Neural progenitor cell (in vitro differentiated cells): ENCODE data around the gene GSE1. TPM values are rescaled to one million over a fixed set of nuclear protein-coding genes. Genes with fewer than 3 reads are reported as not detected.

Source experiments
- DNase-seq: peaks from one replicate; pipeline ENCODE4 v3.0.0-alpha.2; 2016; ENCODE audit warnings: low spot score
- H2AFZ ChIP-seq: fragments of 200-600 bp; sonication (generic); replicated peaks from 2 replicates; pipeline ENCODE4 v1.6.1; 2016; ENCODE audit warnings: antibody characterized with exemption
- H3F3A ChIP-seq: fragments of 200-600 bp; sonication (generic); 2 replicates; pipeline ENCODE4 v1.6.1; 2016; ENCODE audit warnings: antibody characterized with exemption, low read depth
- H3K27ac ChIP-seq: fragments of 200-600 bp; sonication (generic); 2 replicates; pipeline ENCODE4 v1.5.1; 2016; ENCODE audit warnings: mild to moderate bottlenecking
- H3K27me3 ChIP-seq: fragments of 200-600 bp; sonication (generic); 2 replicates; pipeline ENCODE4 v1.6.1; 2016; ENCODE audit warnings: mild to moderate bottlenecking, moderate library complexity
- H3K36me3 ChIP-seq: fragments of 200-600 bp; sonication (generic); 2 replicates; pipeline ENCODE4 v1.5.1; 2016
- H3K4me1 ChIP-seq: fragments of 200-600 bp; sonication (generic); 2 replicates; pipeline ENCODE4 v1.6.1; 2016; ENCODE audit warnings: mixed run types
- H3K4me2 ChIP-seq: fragments of 200-600 bp; sonication (generic); 2 replicates; pipeline ENCODE4 v1.6.1; 2016
- H3K4me3 ChIP-seq: fragments of 200-600 bp; sonication (generic); 2 replicates; pipeline ENCODE4 v1.5.1; 2016
- H3K79me2 ChIP-seq: fragments of 200-600 bp; sonication (generic); 2 replicates; pipeline ENCODE4 v1.6.1; 2016; ENCODE audit warnings: low read depth
- H3K9ac ChIP-seq: fragments of 200-600 bp; sonication (generic); 2 replicates; pipeline ENCODE4 v1.6.1; 2016
- H3K9me3 ChIP-seq: fragments of 200-600 bp; sonication (generic); 2 replicates; pipeline ENCODE4 v1.5.1; 2016; ENCODE audit warnings: low read depth
- H4K20me1 ChIP-seq: fragments of 200-600 bp; sonication (generic); 2 replicates; pipeline ENCODE4 v1.6.1; 2016; ENCODE audit warnings: low read depth
- H3K27ac Mint-ChIP-seq: 3 replicates; pipeline ENCODE4 v1.8.0; 2021; ENCODE audit warnings: mixed read lengths
- H3K27me3 Mint-ChIP-seq: 2 replicates; pipeline ENCODE4 v1.8.0; 2022; ENCODE audit warnings: low read depth, mild to moderate bottlenecking, inconsistent platforms, moderate library complexity, mixed read lengths; ENCODE audit not compliant: insufficient read depth
- H3K36me3 Mint-ChIP-seq: 3 replicates; pipeline ENCODE4 v1.8.0; 2021; ENCODE audit warnings: mixed read lengths
- H3K4me1 Mint-ChIP-seq: 3 replicates; pipeline ENCODE4 v1.8.0; 2021; ENCODE audit warnings: mixed read lengths
- H3K4me3 Mint-ChIP-seq: 3 replicates; pipeline ENCODE4 v1.8.0; 2021; ENCODE audit warnings: mild to moderate bottlenecking, moderate library complexity, mixed read lengths
- H3K9me3 Mint-ChIP-seq: 3 replicates; pipeline ENCODE4 v1.8.0; 2020; ENCODE audit warnings: mixed read lengths
- EZH2 ChIP-seq: fragments of 200-600 bp; sonication (generic); IDR thresholded peaks from 2 replicates; pipeline ENCODE4 v1.6.1; 2017; ENCODE audit warnings: antibody characterized with exemption, mild to moderate bottlenecking, moderate library complexity
- EZH2phosphoT487 ChIP-seq: fragments of 200-600 bp; sonication (generic); IDR thresholded peaks from 2 replicates; pipeline ENCODE4 v1.6.1; 2017; ENCODE audit warnings: antibody characterized with exemption
- total RNA-seq: library from RNA; depleted of rRNA; stranded (reverse); fragments of >200 nt; gene quantifications from 2 replicates; pipeline ENCODE4 v1.2.3, GENCODE V29; 2015; ENCODE audit warnings: low replicate concordance
- TF ChIP-seq, protein P1 (sequence below): fragments of 200-600 bp; sonication (generic); IDR thresholded peaks from 2 replicates; pipeline ENCODE4 v1.5.1; 2017; ENCODE audit warnings: antibody characterized with exemption, mild to moderate bottlenecking

GSE1 gene
- total RNA-seq, 1 donor from 2014 or later: 7.7 TPM

DNA sequence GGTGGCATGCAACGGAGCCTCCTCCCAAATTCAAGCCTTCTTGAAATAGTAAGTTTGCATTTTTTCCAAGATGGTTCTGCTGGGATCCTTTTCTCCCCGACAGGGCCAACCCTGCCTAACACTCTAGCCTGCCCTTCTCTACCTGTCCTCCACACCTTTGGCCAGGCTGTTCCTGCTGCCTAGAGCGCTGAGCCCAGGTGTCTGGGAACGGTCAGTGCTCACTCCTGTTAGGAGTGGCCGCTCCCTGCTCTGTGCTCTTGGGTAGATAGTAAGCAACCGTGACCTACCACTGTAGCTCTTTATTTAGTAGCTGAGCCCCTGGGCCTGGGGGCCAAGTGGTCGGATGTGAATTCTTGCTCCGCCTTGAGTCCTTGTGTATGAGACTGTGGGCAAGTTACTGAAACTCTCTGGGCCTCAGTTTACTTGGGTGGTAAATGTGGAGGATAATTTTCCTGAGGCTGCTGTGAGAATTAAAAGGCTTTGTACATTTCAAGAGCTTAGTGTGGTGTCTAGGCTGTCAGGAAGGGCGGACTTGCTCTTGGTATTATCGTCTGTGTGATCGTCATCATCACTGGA is 44.0 kb upstream of the GSE1 start:
- peaks cover 27% of the 10 kb centered on the region for H3K27me3 ChIP-seq
- Mint-ChIP-seq H3K27ac (no peak overlapping the region), H3K4me3 (no peak overlapping the region), H3K4me1 (peaks cover 83% of the 10 kb centered on the region), H3K9me3 (peaks cover 9% of the 10 kb centered on the region), H3K36me3 (peaks cover 4% of the 10 kb centered on the region), H3K27me3 (peaks cover 26% of the 10 kb centered on the region)
- DNase-seq: no peak
- H3F3A ChIP-seq: peaks cover 52% of the 10 kb centered on the region
- no peaks in the 10 kb centered on the region for H3K36me3 ChIP-seq
- H3K9me3 ChIP-seq: no peaks in the 10 kb centered on the region
- no peak overlapping the region for H3K4me2 ChIP-seq
- TF ChIP-seq EZH2: no peak
- no peak for TF ChIP-seq EZH2phosphoT487
- TF ChIP-seq, protein P1, sequence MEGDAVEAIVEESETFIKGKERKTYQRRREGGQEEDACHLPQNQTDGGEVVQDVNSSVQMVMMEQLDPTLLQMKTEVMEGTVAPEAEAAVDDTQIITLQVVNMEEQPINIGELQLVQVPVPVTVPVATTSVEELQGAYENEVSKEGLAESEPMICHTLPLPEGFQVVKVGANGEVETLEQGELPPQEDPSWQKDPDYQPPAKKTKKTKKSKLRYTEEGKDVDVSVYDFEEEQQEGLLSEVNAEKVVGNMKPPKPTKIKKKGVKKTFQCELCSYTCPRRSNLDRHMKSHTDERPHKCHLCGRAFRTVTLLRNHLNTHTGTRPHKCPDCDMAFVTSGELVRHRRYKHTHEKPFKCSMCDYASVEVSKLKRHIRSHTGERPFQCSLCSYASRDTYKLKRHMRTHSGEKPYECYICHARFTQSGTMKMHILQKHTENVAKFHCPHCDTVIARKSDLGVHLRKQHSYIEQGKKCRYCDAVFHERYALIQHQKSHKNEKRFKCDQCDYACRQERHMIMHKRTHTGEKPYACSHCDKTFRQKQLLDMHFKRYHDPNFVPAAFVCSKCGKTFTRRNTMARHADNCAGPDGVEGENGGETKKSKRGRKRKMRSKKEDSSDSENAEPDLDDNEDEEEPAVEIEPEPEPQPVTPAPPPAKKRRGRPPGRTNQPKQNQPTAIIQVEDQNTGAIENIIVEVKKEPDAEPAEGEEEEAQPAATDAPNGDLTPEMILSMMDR: no peak
- H3K79me2 ChIP-seq: no peaks in the 10 kb centered on the region
- H3K4me3 ChIP-seq: no peak overlapping the region
- H4K20me1 ChIP-seq: peaks cover 19% of the 10 kb centered on the region
- peaks cover 39% of the 10 kb centered on the region for H3K4me1 ChIP-seq
- H2AFZ ChIP-seq: no peak overlapping the region
- no peak overlapping the region for H3K9ac ChIP-seq
- no peak overlapping the region for H3K27ac ChIP-seq

DNA sequence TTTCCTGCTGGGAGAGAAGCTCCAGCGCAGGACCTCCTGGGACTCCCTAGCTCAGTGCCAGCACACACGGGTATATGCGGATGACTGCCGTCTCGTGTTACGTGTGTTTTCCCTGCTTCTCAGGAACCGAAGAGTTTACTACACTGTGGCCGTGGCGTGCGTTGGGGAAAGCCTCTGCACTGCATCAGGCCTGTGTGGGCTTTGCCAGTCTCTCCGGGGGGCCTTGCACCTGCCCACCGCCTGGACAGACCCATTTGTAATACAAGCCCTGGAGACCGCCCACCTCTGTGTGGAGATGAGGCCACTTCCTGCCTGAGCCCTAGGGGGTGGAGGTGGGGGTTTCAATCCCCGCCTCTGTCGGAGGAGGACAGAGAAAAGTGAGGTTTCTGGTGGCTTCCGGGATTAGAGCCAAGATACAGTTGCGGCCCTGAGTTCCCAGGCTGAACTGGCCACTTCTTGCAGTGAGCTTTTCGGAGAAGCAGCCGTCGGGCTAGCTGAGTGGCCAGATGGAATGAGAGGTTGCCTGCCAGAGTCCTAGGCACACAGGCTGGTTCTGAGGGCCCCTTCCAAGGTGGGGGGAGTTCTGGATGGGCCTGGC is 43.4 kb upstream of the GSE1 start:
- H3K27me3 Mint-ChIP-seq: peaks cover 23% of the 10 kb centered on the region
- Histone ChIP-seq H3K4me2 (peak overlapping the region; percentile 37), H3F3A (peaks cover 58% of the 10 kb centered on the region), H3K9me3 (no peaks in the 10 kb centered on the region), H3K4me1 (peaks cover 45% of the 10 kb centered on the region), H3K27ac (no peak overlapping the region), H3K27me3 (peaks cover 27% of the 10 kb centered on the region), H3K79me2 (no peaks in the 10 kb centered on the region), H3K36me3 (no peaks in the 10 kb centered on the region), H3K4me3 (no peak overlapping the region), H4K20me1 (peaks cover 24% of the 10 kb centered on the region), H3K9ac (no peak overlapping the region), H2AFZ (no peak overlapping the region)
- H3K9me3 Mint-ChIP-seq: peaks cover 9% of the 10 kb centered on the region
- peaks cover 83% of the 10 kb centered on the region for H3K4me1 Mint-ChIP-seq
- peaks cover 4% of the 10 kb centered on the region for H3K36me3 Mint-ChIP-seq
- no peak for TF ChIP-seq EZH2phosphoT487
- TF ChIP-seq EZH2: no peak
- TF ChIP-seq, protein P1: no peak
- DNase-seq: no peak
- H3K4me3 Mint-ChIP-seq: no peak overlapping the region
- H3K27ac Mint-ChIP-seq: no peak overlapping the region

DNA sequence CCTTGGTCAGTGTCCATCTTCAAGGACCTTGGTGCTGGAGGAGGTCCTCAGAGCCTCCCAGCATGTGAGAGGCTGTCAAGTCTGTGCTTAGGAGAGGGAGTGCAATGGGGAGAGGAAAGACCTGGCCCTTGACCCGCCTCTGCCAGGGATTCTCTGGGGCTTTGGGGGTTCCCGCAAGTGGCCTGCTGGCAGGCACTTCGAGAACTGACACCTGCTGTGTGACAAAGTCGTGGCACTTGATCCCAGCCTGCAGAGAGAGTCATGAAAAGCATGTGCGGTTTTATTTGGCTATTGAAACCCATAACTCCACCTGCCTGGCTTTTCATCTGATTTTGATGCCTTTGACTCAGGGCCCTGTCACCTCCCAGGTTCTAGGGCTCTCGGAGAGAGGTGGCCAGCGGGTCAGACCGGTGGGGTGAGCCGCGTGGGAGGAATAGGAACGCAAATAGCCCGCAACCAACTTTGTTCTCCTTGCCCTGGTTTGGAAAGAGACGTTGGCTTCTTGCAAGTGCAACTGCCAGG is 42.8 kb upstream of the GSE1 start:
- Histone ChIP-seq H3K9me3 (no peaks in the 10 kb centered on the region), H3K79me2 (no peaks in the 10 kb centered on the region), H3K36me3 (no peaks in the 10 kb centered on the region), H3K4me2 (peak overlapping the region; percentile 37), H3K27me3 (peaks cover 27% of the 10 kb centered on the region), H2AFZ (no peak overlapping the region), H3F3A (peaks cover 63% of the 10 kb centered on the region), H3K4me3 (no peak overlapping the region), H3K4me1 (peaks cover 50% of the 10 kb centered on the region), H3K9ac (no peak overlapping the region), H3K27ac (no peak overlapping the region), H4K20me1 (peaks cover 30% of the 10 kb centered on the region)
- H3K9me3 Mint-ChIP-seq: peaks cover 9% of the 10 kb centered on the region
- peaks cover 24% of the 10 kb centered on the region for H3K27me3 Mint-ChIP-seq
- H3K36me3 Mint-ChIP-seq: peaks cover 4% of the 10 kb centered on the region
- no peak for DNase-seq
- TF ChIP-seq EZH2phosphoT487 (no peak), EZH2 (no peak)
- TF ChIP-seq, protein P1: no peak
- H3K4me1 Mint-ChIP-seq: peaks cover 86% of the 10 kb centered on the region
- no peak overlapping the region for H3K27ac Mint-ChIP-seq
- H3K4me3 Mint-ChIP-seq: no peak overlapping the region
